GM18519 (cell line): ENCODE data around the gene RASGRP1.

Experiments
- ATAC-seq: cut with Tn5 transposase; IDR thresholded peaks from one replicate; pipeline ENCODE4 v1.9.1; 2021; ENCODE audit warnings: mild to moderate bottlenecking, moderate library complexity; ENCODE audit not compliant: unreplicated experiment, low FRiP score

Gene RASGRP1

DNA sequence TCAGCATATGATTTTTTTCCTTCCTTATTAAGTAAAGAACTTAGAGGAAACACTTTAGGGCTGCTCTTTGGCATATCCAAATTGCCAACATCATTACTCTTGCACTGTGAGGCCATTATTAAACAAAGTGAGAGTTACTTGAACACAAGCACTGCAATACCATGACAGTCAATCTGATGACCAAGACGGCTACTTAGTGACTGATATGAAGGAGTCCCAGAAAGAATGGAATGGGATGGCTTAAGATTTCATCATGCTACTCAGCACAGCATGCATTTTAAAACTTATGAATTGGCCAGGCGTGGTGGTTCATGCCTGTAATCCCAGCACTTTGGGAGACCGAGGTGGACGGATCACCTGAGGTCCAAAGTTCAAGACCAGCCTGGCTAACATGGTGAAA lies 55.5 kb downstream of the RASGRP1 start:
- no peak for ATAC-seq

DNA sequence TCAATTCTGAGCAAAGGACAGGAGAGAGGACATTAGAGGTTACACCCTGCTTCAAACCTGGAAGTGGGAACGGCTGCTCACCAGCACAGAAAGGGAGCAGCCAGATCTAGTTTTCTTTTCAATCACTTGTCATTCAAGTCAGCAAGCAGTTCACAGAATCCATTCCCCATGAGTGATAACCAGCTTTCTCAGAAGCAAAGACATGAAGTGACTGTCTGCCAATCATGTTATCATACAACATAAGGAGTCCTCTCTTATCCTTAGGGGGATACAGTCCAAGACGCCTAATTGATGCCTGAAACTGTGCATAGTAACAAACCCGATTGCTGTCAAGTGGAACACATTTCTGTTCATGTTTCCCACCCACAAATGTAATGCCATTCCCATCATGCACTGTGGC lies 56.0 kb downstream of the RASGRP1 start:
- peak; percentile 53 for ATAC-seq

DNA sequence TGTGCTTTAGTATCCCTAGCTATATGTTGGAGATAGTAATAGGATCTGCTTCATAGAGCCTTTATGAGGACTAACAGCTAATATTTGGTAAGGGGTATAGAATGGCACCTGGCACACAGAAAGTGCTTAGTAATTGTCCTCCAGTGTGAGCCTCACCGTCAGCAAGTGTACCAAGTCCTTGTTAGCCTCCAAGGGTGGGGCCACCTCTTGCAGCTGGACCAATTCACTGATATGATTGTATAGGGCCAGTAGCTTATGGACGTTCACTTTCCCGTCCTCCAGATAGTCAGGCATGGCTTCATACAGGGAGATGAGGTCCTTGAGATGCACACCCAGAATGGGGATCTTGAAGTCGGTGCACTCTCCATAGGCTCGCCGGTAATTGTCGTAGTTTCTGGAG lies 57.0 kb downstream of the RASGRP1 start:
- no peak for ATAC-seq

DNA sequence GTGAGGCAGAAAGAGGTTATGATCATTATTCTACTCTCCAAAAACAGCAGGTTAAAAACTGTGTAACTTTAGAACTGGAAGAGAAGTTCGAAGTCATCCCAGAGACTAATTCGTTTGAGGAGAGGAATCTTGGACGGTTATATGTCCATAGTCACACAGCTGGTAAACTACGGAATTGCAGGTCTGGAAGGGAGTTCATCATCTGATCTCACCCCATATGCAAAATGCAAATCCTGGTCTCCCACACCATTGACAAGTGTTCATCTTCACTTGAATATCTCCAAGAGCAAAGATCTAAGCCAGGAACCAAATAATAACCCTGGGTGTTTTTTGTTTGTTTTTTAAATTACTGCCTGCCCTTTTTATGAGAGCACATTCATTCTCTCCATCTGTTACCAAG lies 57.6 kb downstream of the RASGRP1 start:
- ATAC-seq: no peak

DNA sequence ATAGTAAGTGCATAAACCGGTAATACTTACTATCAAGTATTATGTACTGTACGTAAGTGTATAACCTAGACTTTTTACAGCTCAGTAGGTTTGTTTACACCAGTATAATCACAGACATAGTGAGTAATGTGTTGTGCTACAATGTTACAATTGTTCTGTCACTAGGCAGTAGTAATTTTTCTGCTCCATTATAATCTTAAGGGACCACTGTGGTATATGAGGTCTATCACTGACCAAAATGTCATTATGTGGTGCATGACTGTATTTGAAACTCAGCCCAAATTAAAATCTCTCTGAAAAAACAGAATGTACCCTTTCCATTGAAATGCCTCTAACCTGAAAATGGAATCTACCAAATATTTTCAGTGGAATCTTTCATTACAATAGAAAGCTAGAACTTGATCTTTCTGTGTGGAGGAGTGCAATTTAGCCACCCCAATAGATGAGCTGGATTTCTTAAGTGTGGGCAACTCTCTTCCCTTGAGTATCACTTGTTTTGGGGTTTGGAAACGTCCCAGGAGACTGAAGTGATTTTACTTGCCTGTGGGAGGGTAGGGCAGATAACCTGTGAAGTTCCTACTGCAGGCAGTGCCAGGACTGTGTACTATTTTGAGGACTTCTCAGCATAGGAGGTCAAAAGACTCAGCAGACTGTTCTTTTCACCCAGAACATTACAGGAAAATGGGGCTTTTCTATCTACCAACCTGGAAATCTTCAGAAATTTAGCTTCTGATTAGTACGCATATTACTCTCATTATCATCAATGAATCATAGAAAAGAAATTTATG lies 59.7 kb downstream of the RASGRP1 start:
- ATAC-seq: no peak

DNA sequence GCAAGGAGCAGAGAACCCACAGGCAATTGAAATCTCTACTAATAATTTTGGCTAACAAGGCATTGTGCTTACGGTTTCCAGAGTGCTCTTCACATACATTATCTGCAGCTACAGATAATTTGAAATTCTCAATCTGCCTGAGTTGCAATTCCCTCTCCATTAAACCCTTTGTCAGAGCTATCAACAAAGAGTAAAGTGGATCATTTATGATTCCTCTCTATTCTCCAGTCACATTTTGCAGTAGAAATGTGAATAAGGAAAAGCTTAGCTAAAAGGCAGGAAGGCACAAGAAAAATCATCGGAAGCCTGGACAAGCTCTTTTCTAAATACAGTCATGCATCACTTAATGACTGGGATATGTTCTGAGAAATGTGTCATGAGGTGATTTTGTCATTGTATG lies 61.1 kb downstream of the RASGRP1 start:
- ATAC-seq: no peak

DNA sequence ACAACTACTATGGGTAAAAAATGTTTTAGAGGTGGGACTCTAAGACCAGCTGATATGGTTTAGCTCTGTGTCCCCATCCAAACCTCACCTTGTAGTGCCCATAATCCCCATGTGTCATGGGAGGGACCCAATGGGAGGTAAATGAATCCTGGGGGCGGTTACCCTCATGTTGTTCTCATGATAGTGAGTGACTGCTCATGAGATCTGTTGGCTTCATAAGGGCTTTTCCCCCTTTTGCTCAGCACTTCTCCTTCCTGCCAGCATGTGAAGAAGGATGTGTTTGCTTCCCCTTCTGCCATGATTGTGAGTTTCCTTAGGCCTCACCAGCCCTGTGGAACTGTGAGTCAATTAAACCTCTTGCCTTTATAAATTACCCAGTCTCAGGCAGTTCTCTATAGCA lies 65.0 kb downstream of the RASGRP1 start:
- ATAC-seq: no peak

DNA sequence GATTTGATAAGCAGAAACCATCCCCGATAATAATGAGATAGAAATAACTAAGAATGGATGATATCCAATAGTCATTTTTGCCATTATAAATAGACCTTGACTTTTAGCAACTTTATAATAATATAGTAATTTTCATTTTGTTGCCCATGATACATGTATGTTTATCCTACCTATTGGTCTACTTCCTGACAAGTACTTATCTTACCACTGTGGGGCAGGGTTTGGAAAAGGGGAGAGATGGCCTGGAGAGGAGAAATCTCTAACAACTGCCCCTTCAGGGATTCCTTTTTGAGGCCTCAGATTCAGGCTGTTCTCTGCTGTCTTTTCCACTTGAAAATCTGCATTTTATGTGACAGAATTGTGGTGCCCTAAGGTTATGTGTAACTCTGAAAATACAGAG lies 68.5 kb downstream of the RASGRP1 start:
- no peak for ATAC-seq

DNA sequence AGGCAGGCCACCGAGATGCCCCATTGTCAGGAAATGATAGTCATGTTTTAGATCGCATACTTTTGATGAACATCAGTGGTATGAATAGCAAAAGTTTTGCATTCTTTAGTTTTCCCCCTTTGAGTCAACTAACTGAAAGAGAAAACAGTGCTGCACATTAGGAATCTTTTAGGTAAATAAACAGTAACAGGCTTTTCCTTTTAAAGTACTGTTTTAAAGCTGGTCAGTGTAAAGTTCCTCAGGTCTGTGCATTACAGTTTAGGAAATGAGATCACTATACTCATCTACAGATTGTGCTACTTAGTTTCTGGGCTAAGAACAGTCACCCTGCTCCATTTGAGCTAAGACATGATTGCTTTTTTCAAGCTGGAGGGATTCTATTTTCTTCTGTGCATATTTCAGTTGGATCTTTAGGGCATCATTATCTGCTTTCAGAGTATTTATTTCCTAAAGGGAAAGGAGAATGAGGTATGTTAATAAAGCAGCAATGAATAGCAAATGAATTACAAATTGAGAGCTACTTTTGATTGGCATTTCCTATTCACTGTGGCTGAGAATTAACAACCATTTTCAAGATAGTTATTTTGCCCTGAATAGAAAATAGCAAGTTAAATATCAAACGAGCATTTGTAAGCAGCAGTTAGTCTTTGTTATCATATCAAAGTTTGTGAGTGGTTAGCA lies 74.2 kb downstream of the RASGRP1 start:
- no peak for ATAC-seq

DNA sequence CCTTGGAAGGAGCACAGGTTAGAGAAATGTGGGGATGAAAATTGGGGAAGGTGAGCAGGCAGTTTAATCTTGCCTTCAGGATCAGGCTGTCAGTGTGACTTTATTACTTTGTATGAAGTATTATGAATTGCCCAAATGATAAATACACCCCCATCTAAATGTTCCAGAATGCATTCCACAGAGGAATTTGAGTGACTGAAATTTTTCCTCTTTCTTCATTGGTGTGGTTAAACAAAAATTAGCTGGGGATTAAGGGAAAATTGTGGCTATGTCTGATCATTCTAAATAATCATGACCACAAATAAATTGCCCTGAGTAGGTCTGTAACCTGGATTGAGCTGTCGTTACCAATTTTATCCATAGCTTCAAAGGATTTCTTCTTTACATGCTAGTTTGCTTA lies 77.2 kb downstream of the RASGRP1 start:
- ATAC-seq: no peak

DNA sequence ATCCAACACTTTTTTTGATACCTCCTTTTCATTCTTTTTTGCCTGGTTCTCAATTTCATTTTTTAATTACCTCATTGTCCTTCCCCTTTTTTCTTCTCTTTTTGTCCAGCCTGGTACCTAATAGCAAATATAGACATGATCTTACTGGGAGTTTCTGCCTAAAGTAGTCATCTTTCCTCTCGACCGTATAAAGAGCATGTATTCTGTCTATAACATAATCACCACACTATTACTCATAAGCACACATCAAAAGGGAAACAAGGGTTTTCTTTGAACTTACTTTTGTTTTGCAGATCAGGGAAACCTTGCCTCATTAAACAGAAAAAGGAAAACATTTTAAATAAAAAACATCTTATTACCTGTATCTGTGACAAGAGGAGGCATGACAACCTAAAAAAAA lies 77.7 kb downstream of the RASGRP1 start:
- no peak for ATAC-seq

DNA sequence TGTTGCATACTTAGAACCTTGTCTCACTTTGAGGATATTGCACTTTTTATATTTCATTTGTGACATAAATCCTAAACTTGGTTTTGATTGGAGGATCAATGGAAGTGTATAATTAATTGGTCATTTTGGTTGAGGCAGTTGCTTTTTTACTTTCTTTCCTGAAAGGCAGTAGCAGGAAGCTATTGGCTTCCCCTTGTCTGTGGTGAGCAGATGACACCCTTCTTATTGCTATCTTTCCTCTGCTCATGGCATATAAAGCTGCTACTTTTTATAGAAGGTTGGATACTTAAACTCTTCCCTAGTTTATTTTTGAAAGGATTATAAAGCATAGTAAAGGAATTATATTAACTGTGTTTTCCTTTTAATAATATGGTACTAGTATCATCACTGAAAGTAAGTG lies 82.0 kb downstream of the RASGRP1 start:
- no peak for ATAC-seq

DNA sequence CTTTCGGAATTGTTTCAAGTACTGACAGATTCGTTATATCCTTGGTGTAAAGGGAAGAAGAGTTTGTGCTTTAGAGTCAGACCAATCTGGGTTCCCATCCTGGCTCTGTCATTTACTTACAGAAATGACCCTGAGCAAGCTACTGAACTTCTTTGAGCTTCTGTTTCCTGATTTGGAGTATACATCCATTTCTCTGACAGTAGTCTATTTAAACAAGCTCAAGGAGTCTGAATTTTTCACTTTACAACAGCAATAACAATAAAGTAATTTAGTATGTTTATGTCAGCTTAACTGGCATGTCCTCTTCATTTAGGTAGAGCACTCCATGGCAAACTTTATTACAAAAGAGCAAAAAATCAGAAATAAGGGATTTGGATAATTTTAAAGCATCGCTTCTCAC lies 82.9 kb downstream of the RASGRP1 start:
- no peak for ATAC-seq

DNA sequence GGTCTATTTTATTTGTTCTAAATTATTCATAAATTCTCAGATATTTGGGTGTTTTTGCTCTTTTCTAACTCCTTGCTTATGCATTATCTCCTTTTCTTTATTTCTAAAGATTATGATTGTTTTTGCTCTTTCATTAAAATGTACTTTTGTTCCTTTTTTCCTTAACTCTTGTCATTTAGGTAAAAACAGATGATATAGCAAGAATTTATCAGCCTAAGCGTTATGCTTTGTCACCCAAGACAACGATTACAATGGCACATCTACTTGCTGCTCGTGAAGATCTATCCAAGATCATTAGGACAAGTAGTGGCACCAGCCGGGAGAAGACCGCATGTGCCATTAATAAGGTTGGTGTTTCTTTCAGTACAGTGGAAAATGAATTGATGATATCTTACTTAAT lies 83.5 kb downstream of the RASGRP1 start:
- no peak for ATAC-seq

DNA sequence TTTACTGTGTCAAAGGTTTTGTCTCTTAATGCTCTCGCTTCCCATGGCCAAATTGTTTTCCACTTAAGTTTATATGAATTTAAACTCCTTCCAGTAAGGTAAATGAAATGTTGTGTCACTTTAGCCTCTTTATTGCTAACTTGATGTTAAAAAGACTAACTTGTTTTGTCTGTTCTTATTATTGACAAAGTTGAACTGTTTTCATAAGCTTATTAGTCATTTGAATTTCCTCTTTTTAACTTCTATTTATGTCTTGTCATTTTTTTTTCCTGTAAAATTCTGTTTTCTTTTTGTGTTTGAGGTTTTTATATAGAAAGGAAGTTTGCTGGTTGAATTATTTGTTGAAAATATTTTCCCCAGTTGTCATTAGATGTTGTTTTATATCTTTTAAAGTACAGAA lies 84.9 kb downstream of the RASGRP1 start:
- ATAC-seq: no peak

DNA sequence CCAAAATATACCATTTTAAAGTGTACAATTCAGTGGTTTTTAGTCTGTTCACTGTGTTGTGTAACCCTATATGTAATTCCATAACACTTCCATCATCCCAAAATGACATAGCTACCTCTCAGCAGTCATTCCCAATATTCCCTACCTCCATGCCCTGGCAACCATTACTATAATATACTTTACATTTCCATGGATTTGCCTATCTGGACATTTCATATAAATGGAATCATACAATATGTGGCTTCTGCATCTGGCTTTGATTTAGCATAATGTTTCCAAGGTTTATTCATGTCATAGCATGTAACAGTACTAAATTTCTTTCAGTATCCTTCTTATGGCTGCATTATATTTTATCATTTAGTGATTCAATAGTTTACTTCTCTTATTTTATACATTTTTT lies 85.3 kb downstream of the RASGRP1 start:
- no peak for ATAC-seq

DNA sequence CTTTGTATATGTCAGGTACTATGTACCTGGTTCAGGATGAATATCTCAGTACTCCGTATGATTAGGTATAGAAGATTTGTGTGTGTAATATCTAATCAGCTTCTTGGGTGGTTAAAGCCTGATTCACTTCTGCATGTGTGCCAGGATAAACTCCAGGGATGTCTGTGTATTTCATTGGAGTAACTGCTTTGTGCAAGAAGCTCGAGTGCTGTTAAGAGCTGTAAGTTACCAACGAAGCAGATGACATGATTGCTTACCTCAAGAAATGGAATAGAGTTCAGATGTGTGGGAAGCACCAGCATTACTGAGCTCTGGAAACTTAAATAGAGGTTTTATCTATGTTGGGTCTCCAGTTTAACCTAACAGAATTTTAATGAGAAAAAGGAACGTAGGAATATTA lies 87.0 kb downstream of the RASGRP1 start:
- no peak for ATAC-seq

DNA sequence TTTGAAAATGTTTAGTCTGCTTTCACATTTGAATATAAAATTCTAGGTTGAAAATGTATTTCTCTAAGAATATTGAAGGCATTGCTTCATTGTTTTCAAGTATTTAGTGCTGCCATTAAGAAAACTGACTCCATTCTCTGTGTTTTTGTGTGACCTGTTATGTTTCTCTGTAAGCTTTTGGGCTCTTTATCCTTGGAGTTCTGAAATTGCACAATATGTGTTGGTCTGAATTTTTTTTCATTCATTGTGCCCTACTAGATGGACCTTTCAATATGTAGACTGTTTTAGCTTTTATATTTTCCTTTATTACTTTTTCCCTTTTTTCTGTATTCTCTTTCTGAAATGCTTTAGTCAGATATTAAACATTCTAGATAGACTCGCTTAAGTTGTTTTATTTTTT lies 88.5 kb downstream of the RASGRP1 start:
- no peak for ATAC-seq

DNA sequence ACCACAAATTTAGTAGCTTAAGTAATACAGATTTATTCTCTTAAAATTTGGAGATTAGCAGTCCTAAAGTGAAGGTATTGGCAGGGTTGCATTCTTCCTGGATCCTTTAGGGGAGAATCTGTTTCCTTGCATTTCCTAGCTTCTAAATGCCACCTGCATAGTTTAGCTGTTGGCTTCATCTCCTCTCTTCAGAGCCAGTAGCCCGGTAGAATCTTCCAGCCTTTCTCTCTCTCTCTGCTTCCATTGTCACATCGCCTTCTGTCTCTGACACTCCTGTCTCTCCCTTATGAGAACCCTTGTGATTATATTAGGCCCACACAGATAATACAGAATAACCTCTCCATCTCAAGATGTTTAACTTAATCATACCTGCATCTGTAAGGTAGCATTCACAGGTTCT lies 89.3 kb downstream of the RASGRP1 start:
- no peak for ATAC-seq

DNA sequence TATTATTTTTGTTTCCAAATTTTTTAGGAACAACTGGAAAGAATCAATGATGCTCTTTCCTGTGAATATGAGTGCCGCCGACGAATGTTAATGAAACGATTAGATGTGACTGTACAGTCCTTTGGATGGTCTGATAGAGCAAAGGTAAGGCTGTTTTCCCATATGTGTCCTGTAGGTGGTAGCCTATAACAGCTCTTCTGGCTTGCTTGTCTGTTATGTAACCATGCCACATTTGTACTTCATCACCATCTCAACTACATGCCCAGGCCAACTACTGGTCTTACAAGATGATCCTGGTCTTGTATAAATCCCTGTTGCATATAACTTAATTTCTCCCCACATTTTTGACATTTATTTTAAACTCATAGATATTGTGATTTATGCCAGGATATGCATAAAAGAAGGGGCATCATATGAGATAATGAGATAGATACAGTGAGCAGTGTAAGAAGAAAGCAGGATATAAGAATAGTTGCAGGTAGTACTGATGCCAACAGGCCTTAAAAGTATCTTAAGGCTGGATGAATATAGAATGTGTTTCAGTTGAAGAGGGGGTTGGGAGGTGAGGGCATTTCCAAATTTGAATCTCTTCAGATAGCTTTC lies 90.4 kb downstream of the RASGRP1 start:
- ATAC-seq: peak; percentile 93

DNA sequence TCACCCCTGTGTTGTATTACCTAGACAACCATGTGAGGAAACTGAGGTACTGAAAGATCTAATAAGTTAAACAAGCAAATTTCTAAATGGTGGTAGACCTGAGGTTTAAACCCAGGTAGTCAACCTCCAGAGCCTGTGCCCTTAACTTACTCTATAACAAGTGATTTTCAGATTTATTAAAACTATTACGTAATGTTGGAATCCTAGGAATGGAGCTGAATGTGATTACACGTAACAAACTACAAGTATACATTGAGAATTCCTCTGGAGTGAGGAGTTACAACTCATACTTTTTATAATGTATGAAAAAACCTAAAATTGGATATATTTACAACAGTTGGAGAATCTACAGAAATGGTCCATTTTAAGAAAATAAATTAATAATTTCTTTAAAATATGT lies 92.6 kb downstream of the RASGRP1 start:
- ATAC-seq: no peak

DNA sequence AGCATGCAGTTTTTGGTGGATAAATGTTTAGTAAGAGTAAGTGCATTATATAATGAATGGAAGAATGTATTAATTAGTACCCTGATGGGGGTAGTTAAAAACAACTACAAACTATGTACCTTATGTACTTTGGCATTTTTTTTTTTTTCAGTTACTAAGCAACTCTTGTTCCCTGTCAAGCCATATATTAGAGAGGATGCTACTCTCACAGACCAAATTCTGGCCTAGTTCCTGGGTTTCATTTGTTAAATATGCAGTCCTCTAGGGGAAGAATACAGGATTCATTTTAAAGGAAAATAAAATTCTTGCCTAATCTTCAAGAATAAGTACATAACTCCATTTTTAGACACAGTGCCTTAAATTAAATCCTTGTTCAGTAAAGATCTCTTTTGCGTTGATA lies 93.8 kb downstream of the RASGRP1 start:
- ATAC-seq: no peak
